Left forelimb (tissue), 1 donor: ENCODE measurements around the gene WSB2.
"Not testable (repeated sequence)": the region's sequence is repeated elsewhere in the genome, so short reads cannot be mapped to it uniquely, and the experiment has no call there.

ENCODE experiments used
- DNase-seq: peaks from one replicate; pipeline ENCODE4 v3.0.0-alpha.2; 2018; ENCODE audit warnings: low spot score

WSB2 gene

DNA sequence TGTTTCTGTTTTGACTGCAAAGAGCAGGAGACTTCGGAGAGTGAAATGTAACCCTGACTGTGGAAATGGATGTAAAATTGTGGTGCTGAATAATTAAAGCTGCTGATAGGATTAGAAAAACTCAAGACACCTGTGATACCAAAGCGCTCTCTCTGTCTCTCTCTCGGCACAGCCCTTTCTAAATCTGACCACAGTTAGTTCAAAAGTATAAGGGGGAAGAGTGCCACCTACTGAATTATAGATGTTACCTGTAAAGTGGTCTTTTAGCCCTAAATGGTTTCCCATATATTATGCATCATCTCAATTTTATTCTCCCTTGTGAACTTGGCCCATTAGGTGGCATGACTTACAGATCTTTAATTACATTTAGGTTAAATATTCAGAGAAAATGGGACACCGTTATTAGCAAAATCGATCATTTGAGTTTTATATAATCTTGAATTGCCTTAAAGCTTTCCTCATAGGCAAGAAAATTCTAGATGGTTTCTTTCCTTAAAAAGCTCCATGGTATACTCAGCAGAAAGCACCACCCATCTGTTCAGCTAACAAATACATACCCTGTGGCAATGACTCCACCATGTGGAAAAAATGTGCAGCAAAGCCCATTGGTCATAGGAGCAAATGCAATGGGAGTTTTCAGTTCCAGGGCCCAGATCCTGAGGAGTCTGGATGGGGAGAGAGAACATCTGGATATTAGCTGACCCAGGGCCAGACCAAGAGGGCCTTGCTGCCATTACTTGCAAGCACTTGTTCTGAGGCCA is 26.4 kb downstream of the WSB2 start:
- no peak for DNase-seq

DNA sequence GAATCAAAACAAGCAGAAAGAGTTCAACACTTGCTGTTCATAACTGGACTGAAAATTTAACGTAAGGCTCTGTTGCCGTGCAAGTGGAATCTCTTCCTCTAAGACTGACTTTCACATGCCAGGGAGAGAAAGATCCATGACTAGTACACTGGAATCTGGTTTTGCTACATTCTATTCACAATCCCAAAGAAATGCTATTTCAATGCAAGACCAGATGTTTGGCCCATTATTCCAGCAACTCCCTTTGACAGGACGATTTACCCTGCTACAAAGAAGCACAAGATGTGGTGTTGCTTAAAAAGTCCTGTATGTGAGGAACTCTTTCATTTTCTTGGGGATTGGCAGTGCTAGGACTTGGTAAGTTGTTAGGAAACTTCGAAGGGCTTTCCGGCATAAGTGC is 27.1 kb downstream of the WSB2 start:
- no peak for DNase-seq

DNA sequence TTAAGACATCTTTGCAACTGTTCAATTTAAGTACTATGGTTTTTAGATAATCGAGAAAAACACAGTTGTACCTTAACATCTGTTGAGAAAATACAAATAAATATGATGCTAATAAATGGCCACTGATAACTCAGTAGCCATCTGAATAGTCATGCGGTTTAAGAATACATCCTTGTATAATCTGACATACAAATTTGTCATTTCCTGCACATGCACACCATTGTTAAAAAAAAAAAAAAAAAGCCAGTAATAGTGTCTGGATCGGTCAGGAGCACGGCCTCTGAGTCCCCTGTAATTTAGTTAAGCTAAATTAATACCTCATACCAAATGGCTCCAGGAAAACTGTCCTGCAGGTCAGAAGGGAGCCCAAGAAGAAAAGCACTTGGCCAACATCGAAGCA is 27.7 kb downstream of the WSB2 start:
- DNase-seq = no peak

- DNase-seq = no peak
Observed at GRCh38 chr12:118032188-118032587, 28.8 kb downstream of the WSB2 start.

- no peak for DNase-seq
Observed at GRCh38 chr12:118029166-118029565, 31.8 kb downstream of the WSB2 start.

- no peak for DNase-seq
Observed at GRCh38 chr12:118025168-118025567, 35.8 kb downstream of the WSB2 start.

DNA sequence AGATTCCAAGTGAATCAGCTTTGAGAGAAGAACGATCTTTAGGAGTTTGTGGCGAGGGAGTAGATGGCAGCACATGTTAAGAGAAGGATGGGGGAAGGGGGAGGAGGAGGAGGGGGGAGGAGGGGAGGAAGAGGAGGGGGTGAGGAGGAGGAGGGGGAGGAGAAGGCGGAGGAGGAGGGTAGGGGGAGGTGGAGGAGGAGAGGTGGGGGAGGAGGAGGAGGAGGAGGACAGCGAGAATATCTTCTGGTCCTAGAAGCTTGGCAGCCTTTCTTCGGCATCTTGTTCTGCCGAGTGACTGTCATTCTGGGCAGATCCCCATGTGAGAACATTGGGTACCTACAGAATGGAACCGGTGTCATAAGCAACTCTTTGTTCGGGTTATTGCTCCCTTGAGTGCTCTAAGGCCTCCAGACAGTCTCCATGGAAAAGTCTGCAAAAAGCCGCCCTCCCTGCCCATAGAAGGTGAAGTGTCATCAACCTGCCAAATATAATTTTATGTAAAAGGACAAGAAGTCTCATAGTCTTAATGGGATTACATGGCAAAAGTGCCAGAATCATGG is 37.6 kb downstream of the WSB2 start:
- no peak for DNase-seq

GRCh38 chr12:118022728-118023109 is 38.3 kb downstream of the WSB2 start:
- DNase-seq = no peak

DNA sequence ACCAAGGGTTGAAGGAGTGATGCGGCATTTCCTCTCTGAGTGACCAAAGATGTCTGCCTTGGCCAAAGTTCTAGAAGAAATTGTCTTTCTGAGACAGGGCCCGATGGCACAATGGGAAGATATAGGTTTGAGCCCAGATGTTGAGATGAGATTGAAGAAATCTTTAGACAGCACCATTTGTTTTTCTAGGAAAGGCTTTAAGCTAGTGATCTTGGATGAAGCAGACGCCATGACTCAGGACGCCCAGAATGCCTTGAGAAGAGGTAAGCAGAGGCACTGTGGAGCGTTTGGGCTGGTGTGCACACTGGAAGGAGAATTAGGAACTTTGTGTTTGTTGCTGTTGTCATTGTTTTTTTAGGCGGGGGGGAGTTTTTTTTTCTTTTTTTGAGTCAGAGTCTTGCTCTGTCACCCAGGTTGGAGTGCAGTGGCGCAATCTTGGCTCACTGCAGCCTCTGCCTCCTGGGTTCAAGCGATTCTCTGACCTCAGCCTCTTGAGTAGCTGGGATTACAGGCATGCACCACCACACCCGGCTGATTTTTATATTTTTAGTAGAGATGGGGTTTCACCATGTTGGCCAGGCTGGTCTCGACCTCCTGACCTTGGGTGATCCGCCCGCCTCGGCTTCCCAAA is 38.8 kb downstream of the WSB2 start:
- DNase-seq = not testable (repeated sequence)

DNA sequence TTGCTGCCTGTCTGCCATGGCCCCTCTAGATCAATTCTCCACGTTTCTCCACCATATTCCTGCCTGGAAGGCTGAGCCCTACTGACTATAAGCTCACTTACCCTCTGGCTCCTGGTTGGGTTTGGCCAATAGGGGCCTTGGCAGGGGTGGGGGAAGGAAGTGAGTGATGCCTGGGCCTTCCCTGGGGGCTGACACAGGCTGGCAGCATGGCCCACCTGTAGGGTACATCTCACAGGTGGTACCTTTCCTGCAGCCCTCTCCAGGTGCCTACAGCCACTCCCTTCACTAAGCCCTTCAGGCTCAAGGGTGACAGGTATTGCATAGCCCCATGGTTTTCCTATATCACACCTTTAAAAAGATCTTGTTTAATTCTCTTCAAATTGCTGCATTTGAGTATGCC is 40.9 kb downstream of the WSB2 start:
- no peak for DNase-seq

DNA sequence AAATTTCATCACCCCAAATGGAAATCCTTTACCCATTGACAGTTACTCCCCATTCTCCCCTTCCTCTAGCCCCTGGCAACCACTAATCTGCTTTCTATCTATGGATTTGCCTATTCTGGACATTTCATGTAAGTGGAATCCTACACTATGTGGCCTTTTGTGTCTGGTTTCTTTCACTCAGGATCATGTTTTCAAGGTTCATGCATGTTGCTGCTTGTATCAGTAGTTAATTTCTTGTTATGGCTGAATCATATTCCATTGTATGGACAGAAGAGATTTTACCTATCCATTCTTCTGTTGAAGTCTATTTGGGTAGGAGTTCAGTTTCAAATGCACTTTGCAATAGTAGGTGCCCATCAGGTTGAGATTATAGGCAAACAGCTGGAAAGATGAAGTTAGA is 43.1 kb downstream of the WSB2 start:
- DNase-seq = no peak

DNA sequence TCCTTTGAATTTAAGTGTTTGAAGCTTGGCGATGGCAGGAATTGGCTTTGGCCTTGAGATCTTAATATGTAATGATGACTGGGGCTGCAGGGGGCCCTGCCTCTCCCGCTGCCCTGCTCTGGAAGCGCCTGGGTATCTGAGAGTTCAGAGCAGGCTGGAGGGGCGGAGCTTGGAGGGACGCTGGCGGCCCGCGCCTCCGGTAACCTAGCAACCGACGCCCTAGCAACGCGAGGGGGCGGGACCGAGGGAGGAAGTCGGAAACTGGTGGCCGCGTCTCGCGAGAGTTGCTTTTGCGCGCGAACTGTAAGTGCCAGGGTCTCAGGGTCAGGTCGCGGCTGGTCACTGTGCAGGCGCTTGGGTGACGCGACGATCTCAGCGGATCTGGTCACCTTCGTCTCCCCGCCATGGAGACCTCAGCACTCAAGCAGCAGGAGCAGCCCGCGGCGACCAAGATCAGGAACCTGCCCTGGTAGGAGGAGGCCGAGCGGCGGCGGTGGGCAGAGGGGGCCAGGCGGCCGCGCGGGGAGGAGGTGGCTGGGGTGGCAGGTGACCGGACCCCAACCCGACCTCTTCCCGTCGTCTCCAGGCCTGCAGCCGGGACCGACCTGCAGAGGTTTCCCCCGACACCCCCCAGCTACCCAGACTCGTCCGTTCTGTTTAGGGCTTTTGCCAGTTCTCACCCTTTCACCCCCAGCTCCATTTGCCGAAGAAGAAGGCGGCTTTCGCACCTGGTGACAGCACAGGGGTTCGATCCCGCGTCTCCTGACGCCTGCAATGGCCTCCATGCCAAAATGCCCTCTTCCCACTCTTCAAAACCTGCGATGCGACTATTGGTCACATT is 44.3 kb downstream of the WSB2 start, which contains the start of gene RFC5:
RFC5 (plus strand) TSS at position 280 of the 841 bp plus-strand sequence; CDS start at position 405, 125 bp downstream.
- peak; percentile 98 for DNase-seq

DNA sequence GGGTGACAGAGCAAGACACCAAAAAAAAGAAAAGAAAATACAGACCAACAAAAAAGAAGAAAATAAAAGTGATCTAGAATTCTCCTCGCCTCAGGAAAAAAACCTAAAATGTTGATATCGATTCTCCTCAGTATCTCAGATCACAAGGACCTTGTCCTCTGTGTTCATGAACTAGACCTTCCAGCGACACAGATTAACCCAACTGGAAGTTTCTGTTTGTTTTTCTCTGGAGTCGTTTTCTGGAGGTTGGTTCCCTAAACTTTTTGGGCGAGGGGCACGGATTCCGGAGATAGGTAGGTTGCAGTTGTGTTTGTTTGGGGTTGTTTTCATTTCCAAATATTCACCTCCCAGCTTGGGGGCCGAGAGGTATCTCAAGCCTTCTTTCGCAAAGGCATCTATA is 45.0 kb downstream of the WSB2 start:
- no peak for DNase-seq

DNA sequence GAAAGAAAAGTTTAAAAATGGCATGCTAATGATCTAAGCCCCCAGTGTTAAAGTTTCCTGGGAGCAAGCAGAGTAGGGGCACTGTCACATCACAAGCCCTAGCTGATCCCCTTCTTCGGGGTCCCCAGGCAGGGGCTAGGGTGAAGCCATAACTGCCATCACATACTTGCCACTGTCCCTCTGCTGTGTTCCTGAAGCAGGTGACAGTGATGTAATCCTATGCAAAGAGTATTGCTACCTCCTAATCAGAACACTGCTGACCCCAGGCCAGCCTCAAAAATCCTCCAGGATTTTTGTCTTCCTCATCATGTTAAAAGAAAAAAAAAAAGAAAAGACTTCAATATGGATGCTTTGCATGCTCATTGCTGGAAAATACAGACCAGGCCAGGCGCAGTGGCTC is 45.7 kb downstream of the WSB2 start:
- no peak for DNase-seq

DNA sequence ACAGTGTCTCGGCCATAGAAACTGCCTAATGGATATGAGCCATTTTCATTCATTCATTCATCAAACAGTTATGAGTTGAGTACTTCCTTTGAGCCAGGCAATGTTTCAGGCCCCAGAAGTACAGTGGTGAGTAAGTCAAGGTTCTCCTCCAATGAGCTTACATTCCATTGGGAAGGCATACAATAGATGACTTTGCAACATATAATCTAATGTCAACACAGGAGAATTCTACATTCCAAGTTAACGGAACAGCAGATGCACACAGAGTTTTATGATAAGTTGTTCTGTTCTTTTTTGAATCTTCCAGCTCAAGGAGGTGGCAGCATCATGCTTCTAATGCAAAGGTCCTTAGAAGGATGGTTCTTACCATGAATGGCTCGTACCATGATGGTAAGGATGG is 47.7 kb downstream of the WSB2 start:
- DNase-seq = no peak

DNA sequence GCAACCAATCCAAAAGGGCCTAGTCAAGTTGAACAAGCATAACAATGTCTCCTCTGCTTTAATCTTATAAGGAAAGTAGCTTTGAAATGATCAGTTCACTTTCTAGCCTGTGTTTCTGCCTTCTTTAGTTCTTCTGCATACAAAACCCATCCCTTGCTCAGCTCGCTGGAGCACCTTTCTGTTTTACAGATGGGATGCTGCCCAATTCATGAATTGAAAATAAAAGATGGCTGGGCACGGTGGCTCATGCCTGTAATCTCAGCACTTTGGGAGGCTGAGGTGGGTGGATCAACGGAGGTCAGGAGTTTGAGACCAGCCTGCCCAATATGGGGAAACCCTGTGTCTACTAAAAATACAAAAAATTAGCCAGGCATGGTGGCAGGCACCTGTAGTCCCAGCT is 49.0 kb downstream of the WSB2 start:
- no peak for DNase-seq

DNA sequence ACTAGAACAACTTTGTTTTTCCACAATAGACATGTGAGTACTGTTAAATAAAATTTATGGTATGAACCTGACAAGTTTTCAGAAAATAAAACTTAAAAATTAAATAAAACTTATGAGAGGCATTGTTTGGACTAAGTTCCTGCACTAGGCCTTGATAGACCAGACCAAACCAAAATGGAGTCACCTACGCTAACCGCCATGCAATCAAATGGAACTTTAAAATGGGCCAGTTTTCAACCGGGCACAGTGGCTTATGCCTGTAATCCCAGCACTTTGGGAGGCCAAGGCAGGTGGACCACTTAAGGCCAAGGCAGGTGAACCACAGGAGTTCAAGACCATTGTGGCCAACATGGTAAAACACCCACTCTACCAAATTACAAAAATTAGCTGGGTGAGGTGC is 49.6 kb downstream of the WSB2 start:
- DNase-seq = no peak

- no peak for DNase-seq
Observed at GRCh38 chr12:118010903-118011302, 50.1 kb downstream of the WSB2 start.

DNA sequence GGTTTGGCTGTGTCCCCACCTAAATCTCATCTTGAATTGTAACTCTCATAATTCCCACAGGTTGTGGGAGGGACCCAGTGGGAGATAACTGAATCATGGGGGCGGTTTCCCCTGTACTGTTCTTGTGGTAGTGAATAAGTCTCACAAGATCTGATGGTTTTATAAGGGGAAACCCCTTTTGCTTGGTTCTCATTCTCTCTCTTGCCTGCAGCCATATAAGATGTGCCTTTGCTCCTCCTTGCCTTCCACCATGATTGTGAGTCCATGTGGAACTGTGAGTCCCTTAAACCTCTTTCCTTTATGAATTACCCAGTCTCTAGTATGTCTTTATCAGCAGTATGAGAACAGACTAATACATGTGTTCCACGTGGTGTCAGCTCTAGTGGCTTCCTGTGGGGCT is 61.2 kb downstream of the WSB2 start:
- DNase-seq = not testable (repeated sequence)

GRCh38 chr12:117998719-117999118 is 62.3 kb downstream of the WSB2 start:
- DNase-seq = no peak

GRCh38 chr12:117994551-117995438 is 66.2 kb downstream of the WSB2 start:
- no peak for DNase-seq
